Suppressor macrophage treated with lipopolysaccharide for 1 hour (primary cell): ENCODE results near the gene FBXO42.
"Not testable (repeated sequence)": the region's sequence is repeated elsewhere in the genome, so short reads cannot be mapped to it uniquely, and the experiment has no call there.

Experiments used
- DNase-seq, 3 donors: peaks; one replicate each; pipeline ENCODE4 v3.0.0-alpha.2; 2020 to 2022

The FBXO42 gene

DNA sequence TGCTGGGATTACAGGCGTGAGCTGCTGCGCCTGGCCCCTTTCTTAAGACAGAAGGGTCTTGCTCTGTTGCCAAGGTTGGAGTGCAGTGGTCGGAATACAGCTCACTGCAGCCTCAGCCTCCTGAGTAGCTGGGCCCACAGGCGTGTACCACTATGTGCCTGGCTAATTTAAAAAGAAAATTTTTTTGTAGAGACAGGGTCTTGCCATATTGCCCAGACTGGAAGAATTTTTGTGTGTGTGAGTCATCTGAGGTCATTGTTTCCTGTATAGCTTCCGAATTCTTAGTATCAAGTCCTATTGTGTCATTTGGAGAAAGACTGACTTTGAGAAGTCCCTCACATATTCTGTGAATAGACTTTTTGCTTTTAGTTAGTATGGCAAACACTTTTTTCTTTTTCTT is 19.4 kb upstream of the FBXO42 start:
- DNase-seq: peak; percentile 66 to 91 (median 89)

DNA sequence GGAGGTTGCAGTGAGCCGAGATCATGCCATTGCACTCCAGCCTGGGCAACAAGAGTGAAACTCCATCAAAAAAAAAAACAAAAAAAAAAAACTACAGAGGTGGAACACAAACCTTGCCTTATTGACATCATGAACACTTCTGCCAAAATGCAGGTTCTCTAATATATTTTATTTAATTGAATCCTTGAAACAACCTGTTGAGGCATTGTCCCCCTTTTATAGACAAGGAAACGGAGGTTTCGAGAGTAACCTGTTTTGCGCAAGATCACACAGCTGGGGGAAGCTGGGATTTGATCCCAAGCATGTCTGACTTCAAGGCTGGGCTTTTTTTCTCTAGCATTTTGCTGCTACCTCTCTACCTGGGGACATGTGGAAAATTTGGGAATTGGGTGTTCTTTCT is 17.5 kb upstream of the FBXO42 start:
- peak in 1 of 3 donors; percentile 15 for DNase-seq

- DNase-seq: peak in 2 of 3 donors; percentile 38 to 43
These were observed 15.9 kb upstream of the FBXO42 start for GRCh38 chr1:16367968-16368890.

GRCh38 chr1:16367258-16367967 is 15.1 kb upstream of the FBXO42 start:
- DNase-seq: peak; percentile 97 to 98 (median 98)

- peak; percentile 99 for DNase-seq
These were observed 14.5 kb upstream of the FBXO42 start, which contains the start of gene SZRD1 for GRCh38 chr1:16366722-16367257. TSS of gene SZRD1 (plus strand) at chr1:16367242. CDS start at chr1:16367258, 16 bp downstream.

DNA sequence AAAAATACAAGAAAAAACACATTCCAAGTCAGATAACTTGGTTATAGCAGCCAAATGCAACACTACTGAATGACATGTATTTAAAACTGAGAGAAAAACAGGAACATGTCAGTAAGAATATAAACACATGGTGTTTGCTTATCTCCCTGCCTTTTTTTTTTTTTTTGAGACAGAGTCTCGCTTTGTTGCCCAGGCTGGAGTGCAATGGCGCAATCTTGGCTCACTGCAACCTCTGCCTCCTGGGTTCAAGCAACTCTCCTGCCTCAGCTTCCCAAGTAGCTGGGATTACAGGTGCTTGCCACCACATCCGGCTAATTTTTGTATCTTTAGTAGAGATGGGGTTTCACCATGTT is 12.8 kb upstream of the FBXO42 start:
- DNase-seq: peak in 1 of 3 donors; percentile 38

DNA sequence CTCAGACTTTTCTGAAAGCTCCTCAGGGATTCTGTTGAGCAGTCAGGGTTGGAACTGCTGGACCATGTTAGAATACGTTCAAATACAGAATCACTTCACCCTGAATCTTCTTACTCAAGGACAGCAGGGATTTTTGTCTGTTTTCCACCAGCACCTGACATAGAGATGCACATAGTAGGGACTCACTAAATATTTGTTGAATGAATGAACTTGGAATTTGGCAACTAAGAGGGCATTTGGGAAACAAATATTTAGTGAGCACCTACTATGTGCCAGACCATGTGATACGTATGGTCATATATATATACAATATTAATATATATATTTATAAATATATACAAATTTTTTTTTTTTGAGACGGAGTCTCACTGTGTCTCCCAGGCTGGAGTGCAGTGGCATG is 4.6 kb upstream of the FBXO42 start:
- DNase-seq: no peak

GRCh38 chr1:16354619-16355018 is 2.3 kb upstream of the FBXO42 start:
- DNase-seq: no peak

DNA sequence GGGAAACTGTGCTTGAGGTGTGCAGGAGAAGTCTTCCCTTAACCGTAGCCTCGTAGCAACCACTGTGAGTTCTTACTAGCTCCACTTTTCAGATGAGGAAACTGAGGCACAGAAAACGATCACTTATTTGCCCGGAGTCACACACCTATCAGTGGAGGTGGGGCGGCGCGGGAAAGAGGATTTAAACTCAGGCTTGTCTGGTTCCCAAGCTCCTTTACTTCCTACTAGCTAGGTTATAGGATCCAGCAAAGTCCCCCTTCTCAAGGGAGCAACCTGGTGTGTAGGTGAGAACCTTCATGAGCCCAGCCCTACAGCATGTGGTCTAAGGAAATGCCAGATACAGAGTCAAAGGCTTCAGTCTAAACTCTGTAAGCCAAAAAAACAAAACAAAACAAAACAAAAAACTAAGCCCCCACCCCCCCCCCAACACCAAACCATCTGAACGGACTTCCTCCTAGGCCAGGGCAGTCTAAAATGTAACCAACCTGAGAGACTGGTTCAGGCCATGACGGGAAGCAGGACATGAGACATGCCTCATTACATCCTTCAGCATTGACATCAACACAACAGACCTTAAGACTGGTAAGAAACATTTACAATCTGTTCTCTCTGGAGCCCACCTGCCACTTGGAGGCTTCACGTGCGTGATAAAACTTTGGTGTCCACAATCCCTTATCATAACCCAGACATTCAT is 709 bp upstream of the FBXO42 start:
- DNase-seq: peak in 1 of 3 donors; percentile 29

DNA sequence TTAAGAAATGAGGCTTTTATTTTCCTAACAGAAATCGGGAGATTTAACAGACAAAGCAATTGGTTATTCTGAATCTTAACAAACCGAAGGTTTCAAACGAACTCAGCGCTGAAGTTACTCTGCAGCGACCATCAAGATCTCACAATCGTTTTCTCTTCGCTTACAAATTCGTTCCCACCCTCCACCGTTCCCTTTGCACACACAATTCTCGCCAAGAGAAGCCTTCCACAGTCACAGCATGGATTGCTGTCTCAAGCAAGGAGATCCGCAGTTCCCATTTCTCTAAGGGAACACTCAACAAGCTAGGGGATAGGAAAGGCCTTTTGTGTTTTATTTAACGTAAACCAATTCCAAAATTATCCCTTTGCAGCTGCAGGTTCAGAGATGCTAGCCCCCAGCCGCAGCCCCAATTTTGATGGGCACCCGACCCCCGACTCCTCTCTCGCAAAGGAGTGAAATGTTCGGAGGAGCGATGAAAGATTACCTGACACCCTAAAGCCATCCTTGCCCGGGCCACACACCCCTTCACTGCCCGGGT is 755 bp downstream of the FBXO42 start:
- DNase-seq: peak in 2 of 3 donors; percentile 36 to 39

DNA sequence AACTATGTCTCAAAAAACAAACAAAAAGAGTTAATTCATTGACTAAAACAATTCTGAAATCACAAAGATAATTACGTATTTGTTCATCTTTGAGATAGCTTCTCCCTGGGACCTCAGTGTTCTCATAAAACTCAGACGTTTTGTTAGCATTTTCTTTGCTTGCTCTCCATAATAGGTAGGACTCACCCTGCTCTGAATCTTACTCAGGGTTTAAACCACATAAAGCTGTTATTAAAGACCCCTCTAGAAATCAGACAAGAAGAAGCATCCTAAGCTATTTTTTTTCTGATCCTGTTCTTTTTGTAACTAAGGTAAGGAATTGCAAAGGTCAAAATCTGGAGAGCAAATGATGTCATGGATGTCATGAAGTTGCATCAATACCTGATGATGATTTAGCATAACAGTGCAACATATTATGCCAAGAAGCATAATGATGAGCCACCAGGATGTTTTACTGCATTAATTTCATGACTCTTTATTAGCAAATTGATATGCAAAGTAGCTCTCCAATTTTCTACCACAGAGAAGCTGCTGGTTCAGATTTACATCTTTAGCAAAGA is 2.4 kb downstream of the FBXO42 start:
- DNase-seq: peak in 1 of 3 donors; percentile 58

GRCh38 chr1:16348414-16349182 is 3.7 kb downstream of the FBXO42 start:
- DNase-seq: peak; percentile 82 to 97 (median 95)

DNA sequence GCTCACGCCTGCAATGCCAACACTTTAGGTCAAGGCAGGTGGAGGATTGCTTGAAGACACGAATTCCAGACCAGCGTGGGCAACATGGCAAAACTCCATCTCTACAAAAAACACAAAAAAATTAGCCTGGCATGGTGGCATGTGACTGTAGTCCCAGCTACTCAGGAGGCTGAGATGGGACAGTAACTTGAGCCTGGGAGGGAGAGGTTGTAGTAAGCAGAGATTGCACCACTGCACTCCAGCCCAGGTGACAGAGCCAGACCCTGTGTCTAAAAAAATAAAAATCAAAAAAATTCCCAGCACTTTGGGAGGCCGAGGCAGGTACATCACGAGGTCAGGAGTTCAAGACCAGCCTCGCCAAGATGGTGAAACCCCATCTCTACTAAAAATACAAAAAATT is 9.0 kb downstream of the FBXO42 start:
- DNase-seq: not testable (repeated sequence)

- DNase-seq: peak; percentile 81 to 85 (median 83)
These were observed 9.8 kb downstream of the FBXO42 start for GRCh38 chr1:16342331-16343062.

DNA sequence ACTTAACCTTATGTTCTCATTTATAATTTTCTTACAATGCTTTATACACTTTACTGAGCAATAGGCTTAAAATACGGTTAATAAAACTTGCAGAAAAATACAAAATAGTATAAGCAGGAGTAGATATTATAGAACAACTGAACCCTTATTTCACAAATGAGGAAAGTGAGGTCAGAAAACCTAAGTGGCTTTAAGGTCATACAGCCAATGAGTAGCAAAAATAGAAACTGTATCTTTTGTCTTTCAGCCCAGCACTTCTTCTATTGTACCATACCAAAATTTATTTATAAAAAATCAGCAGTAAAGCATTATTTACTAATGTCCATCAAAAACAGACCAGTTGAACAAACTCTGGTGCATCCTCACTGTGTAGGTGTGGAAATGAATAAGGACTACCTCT is 11.6 kb downstream of the FBXO42 start:
- peak in 1 of 3 donors; percentile 16 for DNase-seq

GRCh38 chr1:16338961-16339360 is 13.3 kb downstream of the FBXO42 start:
- DNase-seq: peak in 1 of 3 donors; percentile 10

DNA sequence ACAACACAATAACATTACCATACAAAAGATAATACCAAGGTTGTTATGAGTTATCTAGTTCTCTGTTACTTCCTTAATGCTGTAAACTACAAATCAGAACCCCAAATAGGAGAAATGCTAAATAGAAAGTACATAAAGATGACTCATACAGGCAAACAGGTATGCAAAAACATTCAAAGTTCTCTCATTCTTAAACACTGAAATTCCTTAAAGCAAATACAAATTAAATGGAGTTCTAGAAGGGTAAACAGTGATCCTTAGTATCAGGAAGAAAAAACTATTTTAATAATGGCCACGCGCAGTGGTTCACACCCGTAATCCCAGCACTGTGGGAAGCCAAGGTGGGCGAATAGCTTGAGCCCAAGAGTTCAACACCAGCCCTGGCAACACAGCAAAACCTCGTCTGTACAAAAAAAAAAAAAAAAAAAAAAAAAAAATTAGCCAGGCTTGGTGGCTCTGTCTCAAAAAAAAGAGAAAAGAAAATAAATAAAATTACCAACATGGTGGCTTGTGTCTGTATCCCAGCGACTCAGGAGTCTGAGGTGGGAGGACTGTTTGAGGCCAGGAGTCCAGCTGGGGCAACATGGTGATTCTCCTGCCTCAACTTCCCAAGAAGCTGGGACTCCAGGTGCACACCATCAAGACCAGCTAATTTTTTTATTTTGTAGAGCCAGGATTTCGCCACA is 17.5 kb downstream of the FBXO42 start:
- no peak for DNase-seq

DNA sequence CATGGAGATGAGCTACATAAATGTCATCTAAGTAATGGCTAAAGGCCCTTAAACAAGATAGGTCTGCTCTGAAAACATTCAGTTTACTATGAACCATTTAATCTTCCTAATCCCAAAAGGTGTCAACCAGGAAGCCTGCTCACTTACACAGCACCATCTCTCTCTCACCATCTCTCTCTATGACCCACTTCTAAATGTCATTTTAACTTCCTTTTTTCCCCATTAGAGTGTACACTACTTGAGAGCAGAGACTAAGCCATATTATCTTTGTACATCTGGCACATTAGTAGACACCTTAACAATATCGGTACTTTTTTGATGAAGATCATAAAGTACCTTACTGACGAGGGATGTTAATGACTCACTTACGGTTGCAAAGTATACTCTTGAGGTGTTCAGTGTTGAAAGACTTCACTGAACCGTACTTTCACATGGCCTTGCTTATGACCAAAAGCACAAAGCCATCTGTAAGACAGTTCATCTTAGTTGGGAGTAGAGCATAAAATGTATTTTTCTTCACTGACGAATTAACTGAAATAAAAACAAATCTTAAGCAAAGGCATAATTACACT is 25.4 kb downstream of the FBXO42 start:
- no peak for DNase-seq

DNA sequence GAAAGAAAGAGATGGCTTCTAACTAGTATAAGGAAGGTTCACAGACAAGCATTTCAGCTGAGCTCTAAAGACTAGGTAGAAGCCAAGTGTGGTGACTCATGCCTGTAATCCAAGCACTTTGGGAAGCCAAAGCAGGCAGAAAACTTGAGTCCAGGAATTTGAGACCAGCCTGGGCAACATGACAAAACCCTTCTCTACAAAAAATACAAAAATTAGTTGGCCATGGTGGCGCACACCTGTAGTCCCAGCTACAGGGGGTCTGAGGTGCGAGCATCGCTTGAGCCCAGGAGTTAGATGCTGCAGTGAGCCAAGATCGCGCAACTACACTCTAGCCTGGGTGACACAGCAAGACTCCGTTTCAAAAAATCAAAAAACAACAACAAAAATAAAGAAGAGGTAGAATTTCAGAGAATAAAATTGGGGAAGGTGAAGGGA is 27.8 kb downstream of the FBXO42 start:
- DNase-seq: no peak
